Measurements from ENCODE around the gene FBXO34. TPM values are rescaled to one million over a fixed set of nuclear protein-coding genes. Genes with fewer than 3 reads are reported as not detected.
A peak's percentile ranks its signal among the peaks of the same experiment; 100 is the strongest.

Gene FBXO34
- total and polyA plus RNA-seq, 10 of the 15 experiments (the other 5 are each of a cell fraction or from before 2014, with no cell fraction given) = 5.6 to 22.8 (median 17.6) TPM

GRCh38 chr14:55270832-55271571 lies at the start of gene FBXO34 (continued):
- TF ChIP-seq TCF12 (IDR thresholded peaks at IDR 0.05; ENCODE audit: low read depth, low read length) = no peak
- TF ChIP-seq ETV6 (conservative IDR thresholded peaks at IDR 0.05 in 1 of 2, IDR thresholded peaks at IDR 0.05 in 1 of 2; ENCODE audit: borderline replicate concordance in 1 of 2, low read depth in 1 of 2) = no peak
- no peak for TF ChIP-seq RBBP5 (conservative IDR thresholded peaks at IDR 0.05)
- TF ChIP-seq EGR1 (IDR thresholded peaks at IDR 0.05; ENCODE audit: borderline replicate concordance in 1 of 2, low read depth in 2 of 2, low read length in 2 of 2) = 0 out of 3 replicates have a peak, but pooled peaks of 1 of the 2 experiments have one; percentile 6
- no peak for TF ChIP-seq ZNF274 (IDR thresholded peaks at IDR 0.05; ENCODE audit: insufficient read depth, insufficient read length)
- peak; percentile 71; the same call in 1 of the 2 replicates for TF ChIP-seq JUND (IDR thresholded peaks at IDR 0.05; ENCODE audit: low read depth, low read length)
- peak; percentile 95 for TF ChIP-seq SMC3 (IDR thresholded peaks at IDR 0.05; ENCODE audit: borderline replicate concordance, low read length)
- no peak for TF ChIP-seq KDM1A (IDR thresholded peaks at IDR 0.05; ENCODE audit: borderline replicate concordance)
- no peak for TF ChIP-seq BCL3 (IDR thresholded peaks at IDR 0.05; ENCODE audit: borderline replicate concordance, insufficient read depth, low read depth, low read length, poor library complexity, severe bottlenecking)
- TF ChIP-seq EP300 (IDR thresholded peaks at IDR 0.05; ENCODE audit: borderline replicate concordance in 1 of 2, control insufficient read depth in 1 of 2, low read depth in 2 of 2, low read length in 2 of 2) = peak; percentile 59 to 82; a peak in 3 of 4 replicates
- peak; percentile 95 for TF ChIP-seq ZNF207 (IDR thresholded peaks at IDR 0.05; ENCODE audit: borderline replicate concordance)
- TF ChIP-seq SRF (IDR thresholded peaks at IDR 0.05; ENCODE audit: low read depth in 2 of 2, low read length in 2 of 2) = no peak
- TF ChIP-seq RAD51 (IDR thresholded peaks at IDR 0.05) = no peak
- TF ChIP-seq MYB (IDR thresholded peaks at IDR 0.05; ENCODE audit: borderline replicate concordance, low read depth, low read length) = peak; percentile 92
- TF ChIP-seq IKZF1 (conservative IDR thresholded peaks at IDR 0.05) = peak; percentile 90
- peak; percentile 98 for TF ChIP-seq SMARCA5 (IDR thresholded peaks at IDR 0.05)
- no peak; the same call in 2 of the 3 replicates for TF ChIP-seq POU2F2 (IDR thresholded peaks at IDR 0.05; ENCODE audit: borderline replicate concordance, low read depth, low read length)
- TF ChIP-seq NR2C2 (IDR thresholded peaks at IDR 0.05; ENCODE audit: borderline replicate concordance, control insufficient read depth, insufficient read length, low read depth) = no peak
- TF ChIP-seq STAT1 (conservative IDR thresholded peaks at IDR 0.05) = peak; percentile 92
- TF ChIP-seq POLR2A (IDR thresholded peaks at IDR 0.05; ENCODE audit: low read depth, low read length) = peak; percentile 86
- TF ChIP-seq SKIL (IDR thresholded peaks at IDR 0.05; ENCODE audit: low read depth, poor library complexity, severe bottlenecking) = peak; percentile 80
- peak; percentile 77 for TF ChIP-seq TBL1XR1 (IDR thresholded peaks at IDR 0.05; ENCODE audit: low read depth, low read length)
- TF ChIP-seq SREBF1 (IDR thresholded peaks at IDR 0.05; ENCODE audit: low read length) = no peak

All from GM12878 (cell line).